Parathyroid adenoma (tissue), 2 donors: Measurements from ENCODE around the gene APOE.

Experiments used
- H2AFZ ChIP-seq: fragments of 300-600 bp; sonication (generic); one replicate; pipeline ENCODE4 v1.7.0; 2017; ENCODE audit warnings: antibody characterized with exemption, mild to moderate bottlenecking
- H3K27ac ChIP-seq: fragments of 300-600 bp; sonication (generic); one replicate; pipeline ENCODE4 v1.7.0; 2017
- H3K27me3 ChIP-seq: fragments of 300-600 bp; sonication (generic); one replicate; pipeline ENCODE4 v1.7.0; 2017; ENCODE audit warnings: low read length; ENCODE audit not compliant: control insufficient read depth, insufficient read depth
- H3K36me3 ChIP-seq: fragments of 300-600 bp; sonication (generic); one replicate; pipeline ENCODE4 v1.7.0; 2017; ENCODE audit warnings: low read length; ENCODE audit not compliant: control insufficient read depth, insufficient read depth
- H3K4me1 ChIP-seq: fragments of 300-600 bp; sonication (generic); one replicate; pipeline ENCODE4 v1.7.0; 2017; ENCODE audit warnings: control low read depth
- H3K4me2 ChIP-seq: fragments of 300-600 bp; sonication (generic); one replicate; pipeline ENCODE4 v1.7.0; 2017; ENCODE audit warnings: low read length
- H3K4me3 ChIP-seq: fragments of 300-600 bp; sonication (generic); one replicate; pipeline ENCODE4 v1.7.0; 2017; ENCODE audit warnings: low read depth, low read length
- H3K79me2 ChIP-seq: fragments of 300-600 bp; sonication (generic); one replicate; pipeline ENCODE4 v1.7.0; 2017; ENCODE audit warnings: control low read depth
- H3K9ac ChIP-seq: fragments of 300-600 bp; sonication (generic); one replicate; pipeline ENCODE4 v1.7.0; 2017; ENCODE audit warnings: mild to moderate bottlenecking
- H3K9me3 ChIP-seq: fragments of 300-600 bp; sonication (generic); one replicate; pipeline ENCODE4 v1.7.0; 2017; ENCODE audit warnings: low read length; ENCODE audit not compliant: control insufficient read depth
- TF ChIP-seq, protein P1 (sequence below): fragments of 300-600 bp; sonication (generic); IDR thresholded peaks from one replicate; pipeline ENCODE4 v1.7.0; 2017; ENCODE audit warnings: antibody characterized with exemption, mild to moderate bottlenecking
- donor health status: primary hyperparathyroidism.

The APOE gene

DNA sequence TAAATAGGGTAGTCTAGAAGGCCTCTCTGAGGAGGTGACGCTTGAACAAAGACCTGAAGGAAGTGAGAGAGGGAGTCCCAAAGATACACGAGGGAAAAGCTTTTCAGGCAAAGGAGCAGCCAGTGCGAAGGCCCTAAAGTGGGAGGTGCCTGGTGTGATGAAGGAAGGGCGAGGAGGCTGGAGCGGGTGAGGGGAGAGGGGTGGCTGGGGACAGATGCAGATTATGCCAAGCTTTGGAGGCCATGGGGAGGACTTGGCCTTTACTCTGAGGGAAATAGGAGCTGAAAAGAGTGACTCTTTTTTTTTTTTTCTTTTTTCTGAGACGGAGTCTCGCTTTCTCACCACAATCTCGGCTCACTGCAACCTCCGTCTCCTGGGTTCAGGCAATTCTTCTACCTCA, 52.5 kb downstream of the APOE start:
- Histone ChIP-seq H3K27ac (no peak overlapping the region), H3K79me2 (peaks cover 67% of the 10 kb centered on the region), H2AFZ (no peak overlapping the region), H3K36me3 (no peaks in the 10 kb centered on the region), H3K4me3 (no peak overlapping the region), H3K9me3 (no peaks in the 10 kb centered on the region), H3K4me2 (no peak overlapping the region), H3K27me3 (no peaks in the 10 kb centered on the region), H3K4me1 (peaks cover 8% of the 10 kb centered on the region), H3K9ac (no peak overlapping the region)
- TF ChIP-seq, protein P1, sequence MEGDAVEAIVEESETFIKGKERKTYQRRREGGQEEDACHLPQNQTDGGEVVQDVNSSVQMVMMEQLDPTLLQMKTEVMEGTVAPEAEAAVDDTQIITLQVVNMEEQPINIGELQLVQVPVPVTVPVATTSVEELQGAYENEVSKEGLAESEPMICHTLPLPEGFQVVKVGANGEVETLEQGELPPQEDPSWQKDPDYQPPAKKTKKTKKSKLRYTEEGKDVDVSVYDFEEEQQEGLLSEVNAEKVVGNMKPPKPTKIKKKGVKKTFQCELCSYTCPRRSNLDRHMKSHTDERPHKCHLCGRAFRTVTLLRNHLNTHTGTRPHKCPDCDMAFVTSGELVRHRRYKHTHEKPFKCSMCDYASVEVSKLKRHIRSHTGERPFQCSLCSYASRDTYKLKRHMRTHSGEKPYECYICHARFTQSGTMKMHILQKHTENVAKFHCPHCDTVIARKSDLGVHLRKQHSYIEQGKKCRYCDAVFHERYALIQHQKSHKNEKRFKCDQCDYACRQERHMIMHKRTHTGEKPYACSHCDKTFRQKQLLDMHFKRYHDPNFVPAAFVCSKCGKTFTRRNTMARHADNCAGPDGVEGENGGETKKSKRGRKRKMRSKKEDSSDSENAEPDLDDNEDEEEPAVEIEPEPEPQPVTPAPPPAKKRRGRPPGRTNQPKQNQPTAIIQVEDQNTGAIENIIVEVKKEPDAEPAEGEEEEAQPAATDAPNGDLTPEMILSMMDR = no peak
